ENCODE data around the gene MEGF9.

The MEGF9 gene

DNA sequence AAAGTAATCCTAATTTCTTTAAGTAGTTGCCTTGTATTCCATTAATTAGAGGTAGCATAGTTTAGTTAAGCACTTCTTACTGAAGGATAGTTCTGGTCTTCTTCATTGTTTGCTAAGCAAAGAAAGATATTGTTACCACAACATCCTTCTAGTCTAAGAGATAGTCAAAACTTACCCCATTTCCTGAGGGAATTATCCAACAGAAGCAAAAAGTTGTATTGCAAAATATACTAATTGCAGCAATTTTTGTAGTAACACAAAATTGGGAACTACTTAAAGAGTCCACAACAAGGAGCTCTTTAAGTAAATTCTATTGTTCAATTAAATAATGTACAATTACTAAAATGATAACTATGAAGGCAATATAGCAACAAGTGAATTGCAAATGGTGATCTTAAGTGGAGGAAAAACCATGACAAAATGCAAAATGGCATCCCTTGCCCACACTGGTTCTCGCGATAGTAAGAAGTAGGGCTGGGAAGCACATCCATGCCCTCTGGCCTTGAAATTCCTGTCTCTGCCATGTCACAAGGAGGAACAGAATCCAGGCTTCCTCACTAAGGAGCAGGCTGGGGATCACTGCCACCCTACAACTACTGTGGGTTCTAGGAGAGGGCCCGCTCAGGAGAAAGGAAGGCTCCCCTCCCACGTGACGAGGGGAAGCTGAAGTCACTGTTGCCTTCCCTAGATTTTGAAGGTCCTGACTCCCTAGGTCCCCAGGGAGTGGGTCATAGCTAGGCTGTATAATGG is 23.3 kb upstream of the MEGF9 start:
- Mint-ChIP-seq H3K4me1 (no peaks in the 10 kb centered on the region), H3K4me3 (no peak overlapping the region), H3K9me3 (no peaks in the 10 kb centered on the region), H3K27ac (no peak overlapping the region), H3K27me3 (no peaks in the 10 kb centered on the region)
- ATAC-seq (no peak), DNase-seq (no peak)

- H3K27me3 Mint-ChIP-seq, result no peaks in the 10 kb centered on the region
- H3K9me3 Mint-ChIP-seq, result no peaks in the 10 kb centered on the region
- ATAC-seq (no peak), DNase-seq (no peak)
- H3K4me3 Mint-ChIP-seq, result no peak overlapping the region
- H3K27ac Mint-ChIP-seq, result no peak overlapping the region
- H3K4me1 Mint-ChIP-seq, result no peaks in the 10 kb centered on the region
Observed at GRCh38 chr9:120736881-120737280, 22.6 kb upstream of the MEGF9 start.

DNA sequence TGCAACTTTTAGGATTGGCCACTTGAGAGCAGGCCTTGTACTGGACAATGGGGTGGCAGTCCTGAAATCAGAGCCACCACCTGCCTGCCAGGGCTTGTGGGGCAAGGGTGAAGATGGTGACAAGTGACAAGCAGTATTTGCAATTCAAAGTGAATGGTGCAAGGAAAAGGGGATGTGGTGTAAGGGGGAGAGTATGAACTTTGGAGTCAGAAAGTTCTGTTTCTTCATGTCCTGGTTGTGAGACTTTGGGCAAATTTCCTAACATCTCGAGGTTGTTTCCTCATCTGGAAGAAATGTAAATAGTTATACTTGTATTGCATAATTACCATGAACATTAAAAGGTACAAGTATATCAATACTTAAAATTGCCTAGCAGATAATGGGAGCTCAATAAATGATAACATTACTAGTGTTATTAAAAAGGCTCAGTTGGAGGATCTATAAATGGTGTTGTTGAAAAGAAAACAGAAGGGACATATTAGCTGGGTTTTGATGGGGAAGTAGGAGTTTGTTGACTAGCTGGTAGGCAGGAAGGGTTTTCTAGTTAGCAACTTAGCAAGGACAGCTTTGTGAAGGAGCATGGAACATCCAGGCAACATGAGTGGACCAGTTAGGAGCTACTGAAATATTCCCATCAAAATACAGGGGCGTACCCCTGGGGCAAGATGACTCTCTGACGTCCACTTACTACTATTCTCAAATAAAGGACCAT is 21.3 kb upstream of the MEGF9 start:
- H3K9me3 Mint-ChIP-seq, result no peaks in the 10 kb centered on the region
- H3K27me3 Mint-ChIP-seq, result no peaks in the 10 kb centered on the region
- H3K4me3 Mint-ChIP-seq, result no peak overlapping the region
- H3K27ac Mint-ChIP-seq, result no peak overlapping the region
- no peak for DNase-seq
- no peak for ATAC-seq
- no peaks in the 10 kb centered on the region for H3K4me1 Mint-ChIP-seq

- H3K4me1 Mint-ChIP-seq, result no peaks in the 10 kb centered on the region
- peak overlapping the region in 1 of 2 donors; percentile 82 for H3K27ac Mint-ChIP-seq
- no peak for ATAC-seq
- H3K27me3 Mint-ChIP-seq, result no peaks in the 10 kb centered on the region
- no peak for DNase-seq
- no peaks in the 10 kb centered on the region for H3K9me3 Mint-ChIP-seq
- H3K4me3 Mint-ChIP-seq, result no peak overlapping the region
Observed at GRCh38 chr9:120734607-120735410, 20.5 kb upstream of the MEGF9 start.

GRCh38 chr9:120733190-120733589 is 18.9 kb upstream of the MEGF9 start:
- Mint-ChIP-seq H3K4me1 (no peaks in the 10 kb centered on the region), H3K27ac (no peak overlapping the region), H3K9me3 (no peaks in the 10 kb centered on the region), H3K27me3 (no peaks in the 10 kb centered on the region), H3K4me3 (no peak overlapping the region)
- DNase-seq (no peak), ATAC-seq (no peak)

- peaks cover 6% of the 10 kb centered on the region for H3K4me1 Mint-ChIP-seq
- no peak overlapping the region for H3K27ac Mint-ChIP-seq
- ATAC-seq, result no peak
- H3K9me3 Mint-ChIP-seq, result no peaks in the 10 kb centered on the region
- DNase-seq, result no peak
- H3K27me3 Mint-ChIP-seq, result no peaks in the 10 kb centered on the region
- no peak overlapping the region for H3K4me3 Mint-ChIP-seq
Observed at GRCh38 chr9:120730654-120731514, 16.6 kb upstream of the MEGF9 start.

GRCh38 chr9:120729791-120730241 is 15.5 kb upstream of the MEGF9 start:
- no peak for ATAC-seq
- no peak overlapping the region for H3K4me3 Mint-ChIP-seq
- DNase-seq, result no peak
- peaks cover 6% of the 10 kb centered on the region for H3K4me1 Mint-ChIP-seq
- no peak overlapping the region for H3K27ac Mint-ChIP-seq
- H3K9me3 Mint-ChIP-seq, result no peaks in the 10 kb centered on the region
- H3K27me3 Mint-ChIP-seq, result no peaks in the 10 kb centered on the region

DNA sequence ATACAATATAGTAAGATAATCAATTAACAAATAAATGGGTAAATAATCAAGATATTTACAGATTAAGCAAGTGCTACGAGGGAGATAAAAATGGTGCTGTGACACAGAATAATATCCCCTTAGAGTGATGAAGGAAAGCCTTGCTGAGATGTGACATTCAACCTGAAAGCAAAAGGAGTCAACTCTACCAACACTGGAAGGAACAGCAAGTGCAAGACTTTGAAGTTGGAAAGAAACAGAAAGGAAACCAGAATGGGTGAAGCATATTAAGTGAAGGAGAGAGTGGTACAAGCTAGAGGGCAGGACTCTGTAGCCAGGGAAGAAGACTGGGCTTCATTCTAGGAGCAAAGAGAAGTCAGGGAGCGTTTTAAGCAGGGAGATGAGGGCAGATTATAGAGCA is 12.2 kb upstream of the MEGF9 start:
- peak; percentile 35 for ATAC-seq
- Mint-ChIP-seq H3K4me1 (peaks cover 6% of the 10 kb centered on the region), H3K9me3 (no peaks in the 10 kb centered on the region), H3K4me3 (no peak overlapping the region), H3K27ac (no peak overlapping the region), H3K27me3 (no peaks in the 10 kb centered on the region)
- DNase-seq, result no peak

DNA sequence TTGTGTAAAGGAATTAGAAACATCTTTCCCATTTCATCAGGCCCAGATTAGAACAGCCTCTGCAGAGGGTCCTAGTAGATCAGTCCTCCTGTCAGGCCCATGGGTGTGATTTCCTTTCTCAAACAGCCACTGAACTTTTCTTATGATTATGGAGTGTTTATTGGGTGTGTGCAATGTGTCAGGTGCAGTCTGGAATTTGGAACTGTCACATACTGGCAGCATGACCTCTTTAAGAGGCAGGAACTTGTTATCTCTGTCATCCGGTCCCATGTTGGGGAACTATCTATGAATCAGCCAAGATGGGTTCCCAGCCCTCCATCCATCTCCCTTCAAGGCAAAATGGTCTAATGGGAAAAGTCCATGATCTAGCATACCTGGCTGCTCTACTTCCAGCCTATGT is 11.6 kb upstream of the MEGF9 start:
- Mint-ChIP-seq H3K4me1 (peaks cover 6% of the 10 kb centered on the region), H3K27ac (no peak overlapping the region), H3K9me3 (no peaks in the 10 kb centered on the region), H3K27me3 (no peaks in the 10 kb centered on the region), H3K4me3 (no peak overlapping the region)
- DNase-seq (no peak), ATAC-seq (no peak)

DNA sequence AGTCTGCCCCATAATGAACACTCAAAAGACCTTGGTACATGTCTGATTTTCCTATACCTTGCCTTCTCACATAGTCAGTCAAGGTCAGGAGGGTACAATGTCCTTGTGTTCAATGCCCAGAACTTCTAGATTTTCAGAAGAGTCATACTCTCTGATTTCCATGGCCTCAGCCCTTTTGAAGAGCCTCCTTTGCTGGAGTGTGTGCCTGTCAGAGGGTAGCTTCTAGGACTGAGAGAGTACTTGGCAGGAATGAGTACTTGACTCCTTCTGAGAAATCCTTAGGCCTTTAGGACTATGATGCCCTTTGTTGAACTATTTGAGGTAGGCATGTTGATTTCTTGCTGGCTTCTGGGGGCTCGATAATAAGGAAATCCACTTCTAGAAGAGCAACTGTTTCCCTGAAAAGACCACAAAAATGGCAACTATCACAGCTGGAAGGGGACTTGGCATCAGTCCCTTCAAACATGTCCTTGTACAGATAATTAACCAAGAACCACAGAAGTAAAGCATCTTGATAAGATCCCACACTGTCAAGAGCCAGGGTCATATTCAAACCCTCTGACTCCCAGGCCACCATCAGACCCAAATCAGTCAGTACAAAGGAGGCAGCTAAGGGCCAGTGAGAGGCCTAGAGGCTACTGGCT is 10.6 kb upstream of the MEGF9 start:
- H3K4me1 Mint-ChIP-seq, result peaks cover 6% of the 10 kb centered on the region
- H3K9me3 Mint-ChIP-seq, result no peaks in the 10 kb centered on the region
- no peaks in the 10 kb centered on the region for H3K27me3 Mint-ChIP-seq
- ATAC-seq (no peak), DNase-seq (no peak)
- H3K4me3 Mint-ChIP-seq, result no peak overlapping the region
- H3K27ac Mint-ChIP-seq, result no peak overlapping the region

DNA sequence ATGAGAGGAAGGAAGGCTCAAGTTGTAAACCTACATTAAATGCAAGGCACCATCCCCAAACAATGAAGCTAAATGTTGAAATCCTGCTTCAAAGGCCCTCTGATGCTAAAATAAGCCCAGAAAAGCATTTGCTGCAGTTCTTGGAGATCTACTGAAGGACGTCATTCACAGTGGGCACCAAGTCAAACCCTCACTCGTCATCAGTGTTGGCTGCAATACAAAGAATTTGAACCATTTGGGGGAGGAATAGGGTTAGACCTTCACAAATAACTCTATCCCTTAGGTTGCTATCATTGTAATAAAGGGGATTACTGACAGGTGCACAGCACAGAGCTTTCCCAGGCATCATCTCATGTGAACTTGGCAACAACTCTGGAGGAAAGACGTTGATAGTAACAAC is 9.3 kb upstream of the MEGF9 start:
- Mint-ChIP-seq H3K4me3 (no peak overlapping the region), H3K4me1 (peaks cover 6% of the 10 kb centered on the region), H3K27ac (no peak overlapping the region), H3K27me3 (no peaks in the 10 kb centered on the region), H3K9me3 (no peaks in the 10 kb centered on the region)
- DNase-seq, result no peak
- ATAC-seq, result no peak

DNA sequence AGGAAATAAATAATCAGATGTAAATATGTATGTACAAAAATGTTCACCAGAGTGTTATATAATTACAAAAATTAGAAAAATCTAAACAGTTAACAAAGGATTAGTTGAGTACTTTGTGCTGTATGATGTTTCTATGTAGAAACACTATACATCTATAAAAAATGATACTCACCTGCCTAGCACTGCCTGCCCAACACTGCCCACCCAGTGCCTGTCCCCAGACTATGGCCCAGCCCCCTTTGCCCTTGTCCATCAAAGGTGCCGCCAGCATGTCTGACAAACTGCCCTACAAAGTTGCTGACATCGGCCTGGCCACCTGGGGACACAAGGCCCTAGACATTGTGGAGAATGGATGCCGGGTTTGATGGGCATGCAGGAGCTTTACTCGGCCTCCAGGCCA is 6.1 kb upstream of the MEGF9 start:
- H3K4me1 Mint-ChIP-seq, result no peaks in the 10 kb centered on the region
- H3K9me3 Mint-ChIP-seq, result no peaks in the 10 kb centered on the region
- H3K27me3 Mint-ChIP-seq, result no peaks in the 10 kb centered on the region
- DNase-seq (no peak), ATAC-seq (no peak)
- no peak overlapping the region for H3K4me3 Mint-ChIP-seq
- no peak overlapping the region for H3K27ac Mint-ChIP-seq

DNA sequence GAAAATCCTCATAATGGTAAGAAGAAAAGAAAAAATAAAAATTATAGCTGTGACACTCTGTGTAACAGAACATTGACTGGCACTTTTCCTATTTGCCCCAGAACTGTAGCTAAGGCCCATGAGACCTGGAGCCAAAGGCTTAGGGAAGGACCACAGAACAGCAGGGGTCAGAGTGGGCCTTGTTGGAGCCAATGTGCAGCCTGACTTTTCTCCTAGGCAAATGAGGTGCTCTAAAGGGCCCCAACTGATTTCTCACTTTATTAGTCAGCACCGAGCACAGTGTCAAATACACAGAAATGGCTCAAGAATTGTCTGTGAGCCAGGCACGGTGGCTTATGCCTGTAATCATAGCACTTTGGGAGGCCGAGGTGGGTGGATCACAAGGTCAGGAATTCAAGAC is 4.0 kb upstream of the MEGF9 start:
- no peak for ATAC-seq
- Mint-ChIP-seq H3K27me3 (no peaks in the 10 kb centered on the region), H3K4me3 (no peak overlapping the region), H3K27ac (no peak overlapping the region), H3K9me3 (no peaks in the 10 kb centered on the region), H3K4me1 (peaks cover 9% of the 10 kb centered on the region)
- DNase-seq, result no peak

GRCh38 chr9:120717176-120717575 is 2.9 kb upstream of the MEGF9 start:
- Mint-ChIP-seq H3K4me3 (no peak overlapping the region), H3K27ac (no peak overlapping the region), H3K27me3 (no peaks in the 10 kb centered on the region), H3K9me3 (no peaks in the 10 kb centered on the region), H3K4me1 (peaks cover 20% of the 10 kb centered on the region)
- DNase-seq (no peak), ATAC-seq (no peak)

DNA sequence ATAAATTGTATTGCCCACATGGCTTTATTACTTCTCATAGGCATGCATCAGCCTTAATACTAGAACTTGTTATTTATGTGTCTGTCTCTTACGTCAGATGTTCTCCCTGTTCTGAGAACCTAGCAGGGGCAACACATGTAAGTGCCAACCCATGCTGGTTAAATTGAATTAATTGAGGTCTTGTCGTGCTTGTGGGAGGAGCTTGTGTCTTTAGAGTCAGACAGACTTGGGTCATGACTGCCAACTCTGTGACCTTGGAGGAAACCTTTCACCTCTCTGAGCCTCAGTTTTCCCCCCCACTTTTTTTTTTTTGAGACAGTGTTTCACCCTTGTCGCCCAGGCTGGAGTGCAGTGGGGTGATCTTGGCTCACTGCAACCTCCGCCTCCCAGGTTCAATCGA is 2.2 kb upstream of the MEGF9 start:
- Mint-ChIP-seq H3K27me3 (no peaks in the 10 kb centered on the region), H3K9me3 (no peaks in the 10 kb centered on the region), H3K4me1 (peaks cover 27% of the 10 kb centered on the region), H3K4me3 (no peak overlapping the region), H3K27ac (no peak overlapping the region)
- no peak for DNase-seq
- no peak for ATAC-seq
